HG03060 (cell line): ENCODE measurements around the gene WNT3A.
A peak's percentile ranks its signal among the peaks of the same experiment; 100 is the strongest.

ENCODE experiments used
- ATAC-seq: cut with Tn5 transposase; IDR thresholded peaks from one replicate; pipeline ENCODE4 v1.9.1; 2021; ENCODE audit warnings: low read depth, moderate number of reproducible peaks; ENCODE audit not compliant: unreplicated experiment

The WNT3A gene

GRCh38 chr1:227999056-227999930 lies 7.5 kb upstream of the WNT3A start:
- ATAC-seq, result peak; percentile 52

- no peak for ATAC-seq
These were observed 6.4 kb upstream of the WNT3A start for GRCh38 chr1:228000416-228000815.

GRCh38 chr1:228000836-228001563 lies 5.8 kb upstream of the WNT3A start:
- no peak for ATAC-seq

- no peak for ATAC-seq
These were observed 4.9 kb upstream of the WNT3A start for GRCh38 chr1:228001738-228002535.

GRCh38 chr1:228002792-228003191 lies 4.0 kb upstream of the WNT3A start:
- ATAC-seq, result no peak

GRCh38 chr1:228003461-228004330 lies 3.1 kb upstream of the WNT3A start:
- ATAC-seq, result no peak

GRCh38 chr1:228004331-228004855 lies 2.4 kb upstream of the WNT3A start:
- ATAC-seq, result no peak

- ATAC-seq, result no peak
These were observed 1.8 kb upstream of the WNT3A start for GRCh38 chr1:228004856-228005462.

- no peak for ATAC-seq
These were observed 1.2 kb upstream of the WNT3A start for GRCh38 chr1:228005511-228006033.

GRCh38 chr1:228006034-228006785 lies 588 bp upstream of the WNT3A start:
- ATAC-seq, result no peak

- no peak for ATAC-seq
These were observed 427 bp downstream of the WNT3A start for GRCh38 chr1:228007049-228007800.

GRCh38 chr1:228007801-228008341 lies 1.1 kb downstream of the WNT3A start:
- no peak for ATAC-seq

- ATAC-seq, result no peak
These were observed 1.8 kb downstream of the WNT3A start for GRCh38 chr1:228008391-228009115.

GRCh38 chr1:228009116-228009827 lies 2.5 kb downstream of the WNT3A start:
- ATAC-seq, result no peak

GRCh38 chr1:228009828-228010775 lies 3.3 kb downstream of the WNT3A start:
- peak; percentile 53 for ATAC-seq
